ENCODE results near the gene DCAF12L1.

The DCAF12L1 gene

GRCh38 chrX:126552313-126553022 is at the start of gene DCAF12L1:
Gene DCAF12L1, minus strand, starts transcription at chrX:126552814. Its CDS starts 206 bp downstream, at chrX:126552608.
- DNase-seq, result no peak

GRCh38 chrX:126580877-126581276 is 28.3 kb upstream of the DCAF12L1 start:
- no peak for DNase-seq

- DNase-seq, result no peak
These were observed 23.3 kb upstream of the DCAF12L1 start for GRCh38 chrX:126575911-126576310.

- no peak for DNase-seq
These were observed 4.5 kb upstream of the DCAF12L1 start for GRCh38 chrX:126557151-126557550.

GRCh38 chrX:126551725-126552312 is 795 bp downstream of the DCAF12L1 start:
- no peak for DNase-seq

GRCh38 chrX:126551306-126551705 is 1.3 kb downstream of the DCAF12L1 start:
- DNase-seq, result no peak

- DNase-seq, result no peak
These were observed 1.8 kb downstream of the DCAF12L1 start for GRCh38 chrX:126550816-126551215.

- no peak for DNase-seq
These were observed 42.7 kb downstream of the DCAF12L1 start for GRCh38 chrX:126509923-126510322.

All from CD4-positive, alpha-beta T cell treated with Interleukin-4 for 1 hour (primary cell).